Activated CD4-positive, alpha-beta T cell treated with anti-CD3 and anti-CD28 coated beads, Interleukin-2, amount 50 U/mL, for 16 hours (primary cell): ENCODE measurements around the gene DHX32.

Experiments
- DNase-seq: peaks from one replicate; pipeline ENCODE4 v3.0.0-alpha.2; 2020

DHX32 gene

DNA sequence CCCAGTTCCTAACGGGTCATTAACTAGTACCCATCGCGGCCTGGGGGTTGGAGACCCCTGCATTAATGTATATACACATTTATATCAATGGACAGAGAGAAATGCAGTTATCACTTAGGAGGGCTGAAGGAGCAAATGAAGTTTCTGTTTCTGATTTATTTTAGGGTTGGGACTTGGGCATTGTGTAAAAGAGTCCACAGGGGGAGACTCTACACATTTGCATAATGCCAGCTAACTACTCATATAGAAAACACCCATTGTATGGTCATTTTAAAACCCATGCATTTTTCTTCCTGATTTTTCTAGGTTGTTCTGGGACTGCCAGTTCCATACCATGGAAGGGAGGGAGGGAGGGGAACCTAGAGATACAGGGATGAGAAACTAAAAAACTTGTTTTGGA lies 34.2 kb downstream of the DHX32 start:
- no peak for DNase-seq

DNA sequence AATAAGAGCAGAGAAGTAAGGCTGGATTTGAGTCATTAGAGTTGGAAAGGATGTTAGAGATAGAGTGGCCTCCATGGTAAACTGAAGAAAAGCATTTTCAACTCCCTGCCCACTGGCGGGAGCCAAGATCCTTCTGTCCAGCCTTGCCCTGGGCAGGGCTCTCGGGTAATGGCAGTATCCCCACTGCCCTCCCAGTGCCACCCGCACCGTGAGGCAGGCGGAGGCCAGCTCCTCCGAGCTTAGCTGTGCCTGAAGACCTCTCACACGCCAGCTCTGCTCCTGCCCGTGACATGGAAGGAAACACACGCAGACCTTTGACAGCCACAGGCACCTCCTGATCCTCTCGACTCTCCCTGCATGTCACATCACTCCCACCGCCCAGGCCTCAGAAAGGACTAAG lies 35.5 kb downstream of the DHX32 start:
- no peak for DNase-seq

DNA sequence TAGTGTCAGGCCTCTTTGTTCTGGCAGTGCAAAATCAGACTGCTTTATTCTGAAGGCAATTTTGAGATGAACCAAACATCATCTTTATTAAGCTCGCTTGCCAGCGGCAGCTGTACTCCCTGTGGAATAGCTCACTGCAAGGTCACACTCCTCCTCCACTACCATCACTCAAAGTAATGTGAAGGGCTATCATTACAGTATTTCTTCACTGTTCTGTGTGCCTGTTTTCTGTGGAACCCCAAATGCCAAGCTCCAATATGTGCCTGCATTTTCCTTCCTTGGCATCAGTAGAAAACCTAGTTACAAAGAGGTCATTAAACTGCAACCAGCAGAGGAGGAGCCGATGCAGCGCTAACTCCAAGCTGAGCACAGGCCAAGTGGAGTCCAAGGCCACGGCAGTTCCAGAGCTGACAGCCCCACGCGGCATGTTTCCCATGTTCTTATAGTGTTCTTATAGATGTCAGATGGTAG lies 36.3 kb downstream of the DHX32 start:
- DNase-seq: no peak

DNA sequence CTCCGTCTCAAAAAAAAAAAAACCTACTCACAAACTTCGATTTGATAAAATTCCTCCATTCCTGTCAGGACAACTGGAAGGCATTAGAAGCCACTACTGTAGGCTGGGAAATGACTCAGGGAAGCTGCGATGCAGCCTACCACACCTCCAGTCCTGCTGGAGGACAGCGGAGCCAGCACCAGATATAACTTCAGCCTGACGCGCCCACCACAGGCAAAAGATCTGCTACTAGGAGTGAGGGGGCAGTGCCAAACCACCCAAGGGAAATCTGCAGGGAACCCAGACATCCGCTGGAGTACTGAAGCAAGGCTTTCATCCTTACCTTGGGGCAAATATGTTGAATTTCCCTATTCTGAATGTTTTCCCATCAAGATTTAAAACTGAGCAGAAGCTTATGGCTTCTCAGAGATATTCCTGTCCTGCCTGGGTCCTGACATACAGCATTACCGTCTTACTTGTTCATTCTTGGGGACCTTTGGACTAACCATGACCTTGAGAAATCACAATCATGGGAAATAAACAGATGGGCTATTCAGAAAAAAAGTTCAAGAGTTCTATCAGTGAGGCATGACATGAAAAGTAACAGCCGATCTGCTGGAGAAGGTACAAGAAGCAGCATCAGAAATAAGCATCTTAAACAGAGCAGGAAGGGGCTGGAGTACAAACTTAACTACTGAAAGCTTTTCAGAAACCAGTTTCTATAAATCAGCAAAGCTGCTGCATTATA lies 37.3 kb downstream of the DHX32 start:
- no peak for DNase-seq

DNA sequence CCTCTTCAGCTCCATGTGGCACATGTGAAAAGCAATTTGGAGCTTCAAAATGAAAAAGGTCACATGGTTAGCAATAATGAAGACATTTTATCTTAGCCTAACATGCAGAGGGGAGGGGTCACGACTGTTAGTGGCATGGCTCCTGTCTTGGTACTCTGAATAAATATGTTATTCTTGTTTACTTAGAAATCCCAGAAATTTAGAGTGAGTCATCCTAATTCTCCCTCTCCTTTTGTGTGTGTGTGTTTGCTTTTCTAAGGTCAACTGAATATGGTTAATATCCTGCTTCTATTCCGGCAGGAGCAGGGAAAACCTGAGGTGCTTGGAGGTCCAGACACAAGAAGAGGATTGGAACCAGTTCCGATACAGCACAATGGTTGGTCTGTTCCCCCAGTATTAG lies 40.1 kb downstream of the DHX32 start:
- no peak for DNase-seq

DNA sequence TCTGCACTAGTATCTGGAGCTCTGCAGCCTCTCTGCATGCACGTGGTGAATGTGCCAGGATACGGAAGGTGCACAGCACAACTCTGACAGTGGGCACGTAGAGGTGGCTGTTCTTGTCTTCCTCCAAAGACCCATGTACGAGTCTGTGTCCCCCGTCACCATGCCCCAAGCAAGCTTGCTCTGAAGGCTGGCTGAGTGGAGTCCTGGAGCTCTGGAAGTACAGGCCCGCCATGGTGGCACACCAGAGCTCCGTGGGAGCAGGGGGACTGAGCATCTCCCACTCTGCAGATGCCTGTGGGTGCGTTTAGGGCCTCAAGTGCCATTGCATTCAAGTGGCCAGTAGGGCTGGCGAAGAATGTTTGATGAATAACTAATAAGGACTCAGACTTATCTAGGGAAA lies 40.7 kb downstream of the DHX32 start:
- no peak for DNase-seq

DNA sequence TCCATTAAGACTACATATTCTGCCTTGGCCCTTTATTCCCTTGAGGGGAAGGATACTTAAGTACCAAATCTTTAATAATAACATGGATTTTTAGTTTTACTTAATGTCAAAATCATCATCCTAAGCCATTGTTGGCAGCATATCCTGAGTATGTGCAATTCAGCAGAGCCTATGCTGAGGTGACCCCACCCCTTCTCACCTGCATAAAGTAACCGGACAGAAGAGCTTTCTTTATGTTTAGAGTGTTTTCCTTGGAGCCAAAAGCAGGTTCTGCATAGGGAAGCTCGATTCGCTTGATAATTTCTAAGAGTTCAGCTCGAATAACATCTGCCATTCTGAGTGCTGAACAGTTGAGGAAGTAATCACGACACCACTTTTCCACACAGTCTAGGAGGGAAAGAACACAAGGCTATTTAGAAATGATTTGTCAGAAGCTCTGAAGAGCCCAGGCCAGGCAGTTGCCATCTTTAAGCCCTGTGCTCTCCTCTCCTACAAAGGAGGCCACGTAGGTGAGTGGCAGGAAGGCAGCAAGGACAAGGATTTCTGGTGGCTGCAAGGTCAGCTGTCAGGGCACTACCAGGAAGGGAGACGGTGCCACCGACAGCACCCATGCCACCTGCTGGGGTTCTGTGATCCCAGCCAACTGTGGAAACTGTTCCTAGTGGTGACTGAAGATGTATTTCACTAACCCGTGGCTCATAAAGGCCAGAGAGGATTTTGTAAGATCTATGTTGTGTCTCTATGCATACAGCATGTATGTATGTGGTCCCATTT lies 42.1 kb downstream of the DHX32 start:
- DNase-seq: no peak

DNA sequence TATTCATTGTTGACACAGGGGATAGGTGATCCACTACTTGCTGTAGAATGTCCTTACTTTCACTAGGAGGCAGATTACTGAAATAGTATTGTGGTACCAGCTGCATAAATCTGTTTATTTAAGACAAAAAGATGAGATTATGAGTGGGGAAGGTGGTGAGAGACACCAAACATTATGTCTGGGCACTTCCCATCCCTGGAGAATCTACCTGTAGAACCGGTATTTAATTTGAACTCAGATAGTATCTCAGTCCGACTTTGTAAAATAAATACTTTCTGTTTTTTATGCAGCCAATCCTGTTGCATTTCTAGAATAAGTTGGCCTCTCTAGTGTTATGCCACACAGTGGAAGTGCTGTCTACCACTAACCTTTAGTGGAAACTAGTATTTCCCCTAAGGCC lies 44.3 kb downstream of the DHX32 start:
- no peak for DNase-seq

DNA sequence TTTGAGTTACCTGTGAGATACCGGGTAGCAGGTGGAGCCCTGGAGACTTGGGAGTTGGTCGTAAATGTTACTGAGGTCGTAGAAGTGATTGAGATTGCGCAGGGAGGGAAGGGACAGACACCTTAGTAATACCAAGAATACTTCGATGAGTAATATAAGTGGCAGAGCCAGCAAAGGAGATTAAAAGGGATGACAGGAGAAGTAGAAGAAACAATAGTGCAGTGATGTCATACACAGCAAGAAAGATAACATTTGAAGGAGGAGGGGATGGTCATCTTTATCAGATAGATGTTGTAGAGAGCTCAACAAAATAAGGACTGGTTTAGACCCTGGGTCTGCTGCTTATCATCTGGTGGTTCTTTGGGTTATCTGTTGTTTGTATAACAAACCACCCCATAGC lies 52.8 kb downstream of the DHX32 start:
- DNase-seq: peak; percentile 58

DNA sequence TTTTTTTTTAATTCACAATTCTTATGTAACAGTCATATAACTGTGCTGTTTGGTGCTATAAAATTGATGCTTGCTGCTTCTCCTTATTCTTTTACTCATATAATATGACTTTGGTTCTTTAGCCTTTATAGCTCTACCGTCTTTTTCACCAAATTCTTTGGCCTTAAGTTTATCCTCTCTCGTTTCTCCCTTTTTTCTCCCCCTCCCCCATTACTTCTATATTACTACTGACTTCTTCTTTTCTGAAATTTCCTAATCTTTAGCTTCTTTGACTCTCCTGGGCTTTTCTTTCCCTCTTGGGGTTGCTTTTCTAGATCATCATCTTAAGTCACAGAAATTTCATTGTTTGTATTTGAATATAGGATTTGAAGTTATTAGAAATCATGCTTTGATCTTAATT lies 54.0 kb downstream of the DHX32 start:
- DNase-seq: no peak

DNA sequence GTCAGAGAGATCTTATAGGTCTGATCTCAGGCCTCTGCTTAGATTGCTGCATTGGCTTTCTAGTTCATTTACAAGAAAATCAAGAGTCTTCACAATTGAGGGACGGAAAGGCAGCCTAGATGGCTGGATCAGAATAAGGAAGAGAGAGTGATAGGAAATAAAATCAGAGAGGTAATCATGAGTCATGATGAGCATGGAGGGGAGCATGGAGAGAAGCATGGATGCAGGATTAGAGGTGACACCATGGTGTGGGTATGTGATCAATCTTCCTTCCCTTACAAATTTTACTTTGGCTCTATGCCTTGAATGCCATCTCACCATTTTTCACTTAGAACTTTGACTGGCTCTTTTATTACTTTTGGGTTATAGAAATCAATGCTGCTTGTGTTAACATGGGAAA lies 56.4 kb downstream of the DHX32 start:
- no peak for DNase-seq

DNA sequence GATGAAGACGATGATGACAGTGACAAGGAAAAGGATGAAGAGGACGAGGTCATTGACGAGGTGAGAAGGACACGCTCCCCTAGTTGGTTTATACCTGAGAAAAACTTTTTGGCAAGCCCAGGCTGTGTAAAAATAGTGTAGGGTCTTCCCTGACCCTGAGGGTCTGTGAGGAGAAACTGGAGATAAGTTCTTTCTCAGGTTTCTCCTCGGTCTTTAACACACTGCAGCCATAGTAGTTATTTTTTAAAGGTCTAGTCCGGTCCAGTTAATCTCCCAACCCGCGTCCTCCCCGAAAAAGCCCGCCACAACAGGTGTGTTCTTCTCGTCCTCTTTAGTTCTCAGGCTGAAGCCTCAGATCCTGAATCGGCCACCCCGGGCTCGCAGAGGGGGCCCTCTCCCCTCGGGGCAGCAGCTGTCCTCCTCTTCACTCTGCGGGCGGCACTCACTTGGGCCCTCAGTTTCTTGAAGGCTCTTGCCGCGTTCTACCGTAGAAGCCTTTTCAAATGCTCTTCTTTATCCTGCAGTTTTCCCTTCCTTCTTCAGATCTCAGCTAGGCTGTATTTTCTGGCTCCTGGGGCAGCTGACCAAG lies 57.3 kb downstream of the DHX32 start:
- DNase-seq: no peak

DNA sequence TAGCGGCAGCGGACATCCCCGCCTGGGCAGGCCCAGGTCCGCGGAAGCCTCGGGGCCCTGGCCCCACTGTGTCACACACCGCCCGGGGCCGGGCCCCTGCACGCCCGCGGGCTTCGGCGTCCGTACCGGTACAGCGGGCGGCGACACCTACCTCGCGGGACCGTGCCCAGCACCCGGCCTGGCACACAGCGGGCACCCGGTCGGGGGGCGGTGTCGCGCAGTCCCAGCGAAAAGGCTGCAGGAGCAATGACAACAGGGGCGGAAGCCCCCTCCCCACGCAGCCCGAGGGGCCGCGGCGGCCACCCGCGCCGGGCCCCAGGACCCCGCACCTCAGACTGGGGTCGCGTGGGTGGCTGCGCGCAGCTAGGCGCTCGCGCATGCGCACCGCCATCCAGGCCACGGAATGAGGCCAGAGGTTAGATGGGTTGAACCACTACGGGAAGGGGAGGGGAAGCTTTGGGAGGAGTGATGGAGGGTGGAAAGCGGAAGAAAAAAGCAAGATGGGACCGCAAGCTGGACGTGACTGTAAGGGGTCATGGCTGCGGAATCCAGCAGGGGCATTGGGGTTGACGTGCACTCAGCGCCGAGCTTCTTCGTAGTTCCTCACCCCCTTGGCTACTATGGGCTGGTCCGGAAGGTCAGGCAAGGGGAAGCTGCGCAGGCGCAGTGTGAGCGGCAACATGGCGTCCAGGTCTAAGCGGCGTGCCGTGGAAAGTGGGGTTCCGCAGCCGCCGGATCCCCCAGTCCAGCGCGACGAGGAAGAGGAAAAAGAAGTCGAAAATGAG lies 58.0 kb downstream of the DHX32 start, which contains the start of the genes BCCIP and UROS:
Gene BCCIP (plus strand): TSS at position 669 of the 785 bp plus-strand sequence. CDS start 12 bp downstream, at position 681.
Gene UROS (minus strand): TSS at position 381 of the 785 bp plus-strand sequence. CDS start 6,759 bp downstream, outside the sequence.
- peak; percentile 89 for DNase-seq

DNA sequence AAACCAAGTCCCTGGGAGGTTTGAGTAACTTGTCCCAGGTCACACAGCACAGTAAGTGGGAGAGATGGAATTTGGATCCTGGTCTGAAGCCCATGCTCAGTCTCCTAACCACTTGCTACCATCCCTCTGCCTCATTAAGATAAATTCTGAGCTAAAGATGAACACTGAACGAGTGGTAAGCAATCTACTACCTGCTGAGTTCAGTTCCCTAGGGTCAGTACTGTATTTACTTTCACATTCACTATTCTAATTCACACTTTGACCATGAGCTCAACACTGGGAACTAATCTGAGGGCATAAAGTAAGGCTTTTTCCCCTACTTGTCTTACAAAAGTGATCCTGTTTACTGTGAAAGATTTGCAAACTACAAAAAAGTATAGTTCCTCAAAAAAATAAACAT lies 60.4 kb downstream of the DHX32 start:
- no peak for DNase-seq

DNA sequence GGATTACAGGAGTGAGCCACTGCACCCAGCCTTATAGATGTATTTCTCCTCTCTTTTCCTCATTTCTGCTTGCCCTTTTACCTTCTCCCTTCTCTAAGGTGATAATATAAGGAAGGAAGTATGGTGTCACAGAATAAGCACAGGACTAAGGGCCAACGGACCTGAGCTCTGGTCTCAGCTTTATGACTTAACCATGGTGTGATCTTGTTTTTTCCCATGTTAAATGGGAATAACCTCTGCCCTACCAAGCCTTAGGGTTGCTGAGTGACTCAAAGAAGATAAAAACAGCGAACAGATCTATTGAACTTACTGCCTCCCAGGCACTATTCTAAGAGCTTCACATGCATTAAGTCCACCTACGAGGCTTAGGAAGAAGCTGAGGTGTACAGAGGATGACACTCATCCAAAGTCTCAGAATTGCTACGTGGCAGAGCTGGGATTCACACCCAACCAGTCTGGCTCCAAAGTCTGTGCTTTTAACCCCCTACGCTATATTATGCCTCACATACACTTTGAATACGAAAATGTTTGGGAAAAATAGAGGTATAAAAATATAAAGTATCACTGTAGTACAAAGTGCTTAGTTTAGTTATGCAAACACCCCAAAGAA lies 63.6 kb downstream of the DHX32 start:
- no peak for DNase-seq

DNA sequence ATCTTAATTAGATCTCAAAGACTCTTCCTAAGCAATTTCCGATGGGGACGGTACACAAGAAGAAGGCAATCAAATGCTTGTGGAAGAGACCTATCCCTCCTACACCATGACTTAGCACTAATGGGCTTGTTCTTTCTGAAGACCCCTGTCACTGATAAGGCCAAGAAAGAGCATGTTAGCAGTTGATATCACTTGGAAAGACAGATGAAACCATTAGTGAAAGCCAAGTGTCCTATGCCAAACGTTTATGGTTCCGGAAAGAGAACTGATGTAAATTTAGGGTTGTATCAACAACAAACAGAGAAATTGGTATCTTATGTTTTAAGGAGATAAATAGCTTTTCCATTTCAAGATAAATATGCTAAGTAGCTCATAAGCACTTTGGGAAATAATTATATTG lies 64.5 kb downstream of the DHX32 start:
- no peak for DNase-seq

DNA sequence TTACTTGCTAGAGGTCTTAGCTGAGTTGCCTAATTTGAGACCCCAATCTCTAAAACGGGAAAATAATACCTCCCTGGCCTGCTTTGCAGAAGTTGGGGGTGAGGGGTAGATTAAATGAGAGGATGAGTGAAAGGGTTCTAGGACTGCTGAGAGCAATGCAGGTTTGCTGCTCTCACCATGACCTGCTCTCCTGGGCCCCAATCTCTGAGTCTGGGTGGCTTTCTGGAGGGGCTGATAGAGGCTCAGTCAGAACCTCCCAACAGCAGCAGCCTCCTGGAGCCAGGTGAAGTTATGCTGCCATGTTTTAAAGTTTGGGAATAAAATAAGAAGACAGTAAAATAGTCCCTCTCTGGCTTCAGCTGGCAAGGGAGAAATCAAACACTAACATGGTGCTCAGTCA lies 65.3 kb downstream of the DHX32 start:
- DNase-seq: no peak

DNA sequence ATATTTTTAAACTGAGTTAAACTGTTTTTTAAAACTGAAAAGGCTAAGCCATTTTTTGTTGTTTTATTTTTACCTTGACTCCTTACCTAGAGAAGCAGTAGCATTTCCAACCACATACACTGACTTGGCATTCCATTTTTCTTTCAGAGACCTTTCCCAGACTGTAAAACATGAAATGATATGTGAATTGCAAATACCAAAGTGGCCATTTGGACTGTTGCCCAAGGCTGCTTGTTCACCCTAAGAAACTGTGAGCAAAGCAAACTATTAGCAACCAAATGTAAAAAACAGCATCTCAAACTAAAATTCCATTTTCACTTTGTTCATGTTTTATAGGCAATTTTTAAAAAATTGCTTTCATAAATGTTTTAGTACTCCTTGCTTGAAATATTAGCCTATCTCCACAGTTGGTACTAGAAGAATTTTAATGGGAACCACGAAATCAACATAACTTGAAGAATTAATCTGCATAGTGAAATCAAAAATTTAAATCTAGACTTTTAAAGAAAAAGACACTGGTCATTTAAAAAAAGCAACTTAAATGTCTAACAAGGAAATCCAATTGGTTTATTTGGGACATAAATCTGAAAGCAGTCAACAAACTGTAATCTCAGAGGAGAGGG lies 68.9 kb downstream of the DHX32 start:
- DNase-seq: no peak

DNA sequence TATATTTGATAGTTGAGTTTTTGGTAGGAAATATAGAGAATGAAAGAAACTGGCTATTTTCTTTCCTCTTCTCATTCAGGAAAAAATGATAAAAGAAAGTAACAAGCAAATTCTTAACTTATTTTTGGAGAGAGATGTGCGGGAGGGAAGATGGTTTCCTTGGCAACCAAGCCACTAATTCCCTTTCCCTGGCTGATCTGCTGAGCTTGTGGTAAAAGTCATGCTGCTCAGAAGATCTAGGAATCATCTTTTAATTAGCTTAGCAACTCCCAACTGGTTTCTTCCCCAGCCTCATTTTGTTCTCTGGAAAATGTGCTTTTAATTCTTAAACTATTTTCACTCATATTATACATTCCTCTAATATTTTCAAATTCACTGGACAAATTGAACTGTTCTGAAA lies 69.8 kb downstream of the DHX32 start:
- DNase-seq: no peak

DNA sequence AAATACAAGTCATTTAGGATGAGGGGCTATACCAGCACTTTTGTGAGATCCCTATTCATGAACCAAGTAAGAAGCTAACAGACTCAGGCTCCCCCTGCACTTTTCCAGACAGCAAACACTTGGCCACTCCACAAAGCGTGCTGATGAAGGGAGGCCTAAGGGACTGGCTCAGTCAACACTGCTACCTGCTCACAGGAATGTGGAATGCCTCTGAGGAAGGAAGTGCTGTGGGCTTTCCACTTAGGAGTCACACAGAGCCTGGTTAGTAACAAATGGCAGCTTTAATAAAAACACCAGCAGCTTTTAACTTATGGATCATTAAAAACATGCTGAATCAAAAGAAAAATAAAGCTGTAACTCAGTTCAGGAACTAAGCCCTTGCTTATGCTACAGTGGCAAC lies 73.0 kb downstream of the DHX32 start:
- DNase-seq: no peak

DNA sequence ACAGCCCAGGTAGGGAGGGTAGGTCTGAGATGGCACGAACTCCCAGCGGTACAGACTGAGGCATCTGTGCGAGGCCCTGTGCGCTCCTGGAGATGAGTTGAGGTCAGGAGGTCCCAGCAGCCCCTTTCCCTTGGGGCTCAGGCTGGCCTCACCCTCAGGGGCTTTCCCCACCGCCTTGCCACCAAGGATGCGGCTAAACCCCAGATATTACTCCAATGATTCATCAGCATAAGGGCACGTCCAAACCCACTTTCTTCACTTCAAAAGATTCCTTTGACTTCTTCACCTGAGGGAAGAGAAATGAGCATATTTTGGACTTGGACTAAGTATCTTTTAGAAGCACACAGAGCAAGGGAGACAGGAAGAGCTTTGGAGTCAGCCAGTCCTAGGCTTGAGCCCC lies 78.4 kb downstream of the DHX32 start:
- no peak for DNase-seq

DNA sequence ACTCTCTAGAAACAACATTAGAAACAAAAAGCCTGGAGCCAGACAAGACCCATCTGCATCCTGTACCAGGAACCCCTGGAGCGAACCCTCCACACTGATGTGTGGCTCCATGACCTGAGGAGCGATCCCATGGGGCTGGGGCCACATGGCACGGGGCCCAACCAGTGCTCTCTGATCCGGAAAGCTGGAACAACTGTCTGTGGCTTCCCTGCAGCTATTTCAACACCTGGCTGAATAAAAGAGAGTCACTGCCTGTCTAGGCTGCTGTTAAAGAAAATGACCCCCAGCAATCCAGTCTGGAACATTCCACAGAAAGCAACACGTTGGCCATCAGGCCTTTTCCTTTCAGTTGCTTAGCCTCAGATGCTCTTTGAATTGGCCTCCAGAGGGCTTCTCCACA lies 79.0 kb downstream of the DHX32 start:
- DNase-seq: no peak
